IPS DF 19.7 (cell line): ENCODE data around the gene OR8H1.

ENCODE experiments used
- DNase-seq: peaks from one replicate; pipeline ENCODE4 v3.0.0-alpha.2; 2013; ENCODE audit warnings: low read depth, low spot score

OR8H1 gene, protein sequence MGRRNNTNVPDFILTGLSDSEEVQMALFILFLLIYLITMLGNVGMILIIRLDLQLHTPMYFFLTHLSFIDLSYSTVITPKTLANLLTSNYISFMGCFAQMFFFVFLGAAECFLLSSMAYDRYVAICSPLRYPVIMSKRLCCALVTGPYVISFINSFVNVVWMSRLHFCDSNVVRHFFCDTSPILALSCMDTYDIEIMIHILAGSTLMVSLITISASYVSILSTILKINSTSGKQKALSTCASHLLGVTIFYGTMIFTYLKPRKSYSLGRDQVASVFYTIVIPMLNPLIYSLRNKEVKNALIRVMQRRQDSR

DNA sequence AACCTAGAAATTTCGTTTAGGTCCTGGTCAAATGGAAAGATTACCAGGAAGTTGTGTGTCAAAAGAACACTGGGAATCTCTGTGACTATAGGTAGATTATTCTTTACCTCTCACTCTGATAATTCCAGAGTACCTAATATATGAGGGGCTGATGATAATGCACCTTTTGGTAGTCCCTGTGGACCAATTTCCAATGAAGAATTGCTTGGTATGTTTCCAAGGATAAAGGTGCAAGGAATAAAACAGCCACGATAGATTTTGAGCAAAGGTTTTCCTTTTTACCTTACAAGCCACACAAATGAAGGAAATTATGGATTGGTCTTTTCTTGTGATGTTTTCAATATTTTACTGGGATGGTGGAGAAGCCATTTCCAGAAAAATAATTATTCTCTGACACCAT lies at the start of gene OR8H1:
TSS of gene OR8H1 (minus strand) at position 101 of the 400 bp plus-strand sequence. CDS start 1,192 bp downstream, outside the sequence.
- no peak for DNase-seq

DNA sequence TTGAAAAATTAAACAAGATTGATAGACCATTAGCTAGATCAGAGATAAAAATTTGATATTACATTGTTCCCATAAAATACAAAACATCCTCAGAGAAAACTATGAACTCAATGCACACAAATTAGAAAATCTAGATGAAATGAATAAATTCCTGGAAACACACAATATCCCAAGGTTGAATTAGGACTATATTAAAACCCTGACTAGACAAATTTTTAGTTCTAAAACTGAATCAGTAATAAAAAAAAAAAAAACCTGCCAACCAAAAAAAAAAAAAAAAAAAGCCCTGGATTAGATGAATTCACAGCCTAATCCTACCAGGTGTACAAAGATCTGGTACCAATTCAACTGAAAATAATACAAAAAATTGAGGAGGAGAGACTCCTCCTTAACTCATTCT lies 48.2 kb upstream of the OR8H1 start:
- DNase-seq: no peak

DNA sequence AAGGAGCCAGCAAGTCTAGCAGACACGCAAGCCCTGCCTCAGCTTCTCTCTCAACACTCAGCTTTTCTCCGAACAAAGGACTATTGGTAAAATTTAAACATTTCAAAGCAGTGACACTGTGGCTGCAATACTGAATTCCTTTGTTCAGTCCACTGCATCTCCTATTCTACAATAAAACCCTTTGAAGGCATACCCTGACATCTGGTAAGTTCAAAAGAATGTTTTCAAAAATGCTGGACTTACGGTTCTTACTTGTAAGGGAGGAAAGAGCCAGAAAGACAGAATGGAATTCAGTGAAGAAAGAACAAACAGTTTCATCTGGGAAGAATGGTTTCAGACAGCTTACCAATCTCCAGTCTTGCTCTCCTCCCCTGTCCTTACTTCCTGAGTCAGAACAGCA lies 41.1 kb upstream of the OR8H1 start:
- DNase-seq: no peak

DNA sequence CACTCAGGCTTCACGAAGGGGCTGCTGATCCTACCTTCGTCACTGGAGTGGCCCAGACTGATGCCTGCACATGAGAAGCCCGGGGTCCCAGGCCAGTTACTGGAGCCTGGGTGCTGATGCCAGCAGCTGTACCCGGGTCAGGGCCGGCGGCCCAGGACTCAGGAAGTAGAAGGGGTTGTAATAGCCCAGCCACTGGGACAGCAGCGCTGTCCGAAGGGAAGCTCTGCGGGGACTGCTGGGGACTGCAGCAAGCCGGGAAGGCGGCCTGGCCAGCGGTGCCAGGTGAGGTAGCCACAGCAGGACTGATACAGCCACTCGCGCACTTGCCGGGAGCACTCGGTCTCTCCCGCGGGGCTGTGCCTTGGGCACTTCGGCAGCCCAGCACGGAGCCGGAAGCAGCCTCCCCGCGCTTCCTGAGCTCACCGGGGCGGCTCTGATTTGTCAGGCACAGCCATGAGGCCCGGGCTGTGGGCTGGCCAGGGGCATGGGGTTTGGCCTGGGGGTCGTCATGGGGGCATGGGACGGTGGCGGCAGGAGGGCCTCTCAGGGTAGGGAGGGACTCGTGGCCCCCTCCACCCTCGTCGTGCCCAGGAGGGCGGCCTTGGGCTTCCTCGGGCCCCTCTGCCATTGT lies 39.9 kb upstream of the OR8H1 start:
- DNase-seq: no peak

DNA sequence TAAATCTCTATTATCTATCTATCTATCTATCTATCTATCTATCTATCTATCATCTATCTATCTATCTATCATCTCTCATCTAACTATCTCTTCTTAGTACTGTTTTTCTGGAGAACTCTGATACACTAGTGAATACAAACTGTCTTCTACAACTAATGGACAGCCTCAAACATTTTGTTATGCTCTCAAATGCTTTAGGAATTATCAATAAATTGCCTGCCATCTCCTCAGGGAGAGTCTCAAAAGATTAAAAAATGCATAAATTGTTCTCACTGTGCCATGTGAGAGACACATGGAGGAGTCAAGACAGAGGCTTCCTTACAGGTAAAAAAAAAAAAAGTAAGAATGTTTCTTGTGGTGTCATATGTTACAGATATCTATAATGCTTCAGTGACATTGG lies 22.8 kb upstream of the OR8H1 start, which contains the start of gene OR8K3:
TSS of gene OR8K3 (plus strand) at position 301 of the 400 bp plus-strand sequence. CDS start 3,163 bp downstream, outside the sequence.
- DNase-seq: no peak

DNA sequence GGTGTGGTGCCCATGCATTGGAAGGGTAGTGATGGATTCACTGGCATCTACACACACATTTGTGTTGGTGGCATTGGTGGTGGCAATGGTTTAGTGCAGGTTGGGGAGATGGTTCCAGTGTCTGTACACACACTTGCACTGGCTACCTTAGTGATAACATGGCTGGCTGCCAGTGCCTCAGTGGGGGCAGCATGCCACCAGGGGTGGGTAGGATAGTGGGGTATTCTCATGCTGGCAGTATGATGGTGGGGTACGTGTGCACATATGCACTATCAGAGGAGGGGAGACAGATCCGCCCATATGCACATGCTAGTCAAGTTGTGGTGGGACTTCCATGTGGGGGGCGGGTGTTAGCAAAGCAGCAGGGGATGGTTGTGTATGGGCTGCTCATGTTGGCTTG lies 15.8 kb upstream of the OR8H1 start:
- no peak for DNase-seq

DNA sequence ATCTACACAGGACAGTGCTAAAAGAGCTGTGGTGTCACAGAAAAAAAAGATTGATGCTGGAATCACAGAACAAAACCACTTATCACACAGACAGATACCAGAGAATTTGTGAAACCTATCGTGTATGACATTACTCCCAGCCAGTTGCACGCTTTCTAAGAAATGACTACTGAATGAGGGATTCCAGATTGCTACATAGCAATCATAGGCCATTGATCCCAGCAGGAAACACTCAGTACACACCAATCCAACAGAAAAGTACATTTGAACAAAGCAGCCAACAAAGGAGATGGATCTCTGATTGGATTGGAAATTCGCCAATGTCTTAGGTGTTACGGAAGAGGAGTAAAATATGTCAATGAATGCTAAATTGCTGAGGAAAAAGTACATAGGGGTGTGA lies 4.8 kb upstream of the OR8H1 start:
- no peak for DNase-seq

DNA sequence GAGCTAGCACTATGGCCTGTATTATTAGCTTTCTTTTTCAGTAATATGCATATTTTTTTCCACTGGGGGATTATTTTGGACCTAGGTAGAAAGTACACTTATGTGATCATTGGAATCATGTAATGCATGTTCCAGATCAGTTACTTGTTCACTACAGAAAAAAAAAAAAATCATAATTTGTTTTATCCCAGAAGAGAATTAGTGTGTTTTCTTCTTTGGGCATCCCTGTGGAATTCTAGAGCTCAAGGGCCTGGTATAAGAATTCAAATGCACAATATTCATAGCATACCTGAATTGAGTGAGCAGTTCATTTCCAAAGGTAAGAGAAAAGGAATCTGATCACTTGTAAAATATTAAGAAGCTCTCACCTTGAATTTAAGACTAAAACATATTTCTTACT lies 18.2 kb downstream of the OR8H1 start, which contains the start of gene OR5T1:
TSS of gene OR5T1 (plus strand) at position 301 of the 400 bp plus-strand sequence. CDS start 1,485 bp downstream, outside the sequence.
- DNase-seq: no peak

DNA sequence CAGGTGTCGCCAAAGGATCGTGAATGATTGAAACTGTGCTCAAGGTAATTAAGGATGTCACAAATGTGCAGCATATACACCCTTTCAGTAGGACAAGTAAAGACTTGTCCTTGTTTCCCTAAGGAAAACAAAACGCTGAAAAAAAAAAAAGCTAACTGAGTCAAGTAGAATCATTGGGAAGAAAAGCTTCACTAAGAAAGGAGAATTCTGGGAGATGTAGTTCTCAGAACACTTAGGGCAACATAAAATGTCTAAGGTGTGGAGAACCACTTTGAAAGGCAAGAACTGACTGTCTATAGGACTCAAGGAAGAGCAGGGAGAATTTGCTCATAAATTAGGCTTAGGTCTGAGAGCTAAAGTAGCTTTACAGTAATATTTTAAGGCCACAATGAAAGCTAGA lies 21.0 kb downstream of the OR8H1 start:
- DNase-seq: no peak

DNA sequence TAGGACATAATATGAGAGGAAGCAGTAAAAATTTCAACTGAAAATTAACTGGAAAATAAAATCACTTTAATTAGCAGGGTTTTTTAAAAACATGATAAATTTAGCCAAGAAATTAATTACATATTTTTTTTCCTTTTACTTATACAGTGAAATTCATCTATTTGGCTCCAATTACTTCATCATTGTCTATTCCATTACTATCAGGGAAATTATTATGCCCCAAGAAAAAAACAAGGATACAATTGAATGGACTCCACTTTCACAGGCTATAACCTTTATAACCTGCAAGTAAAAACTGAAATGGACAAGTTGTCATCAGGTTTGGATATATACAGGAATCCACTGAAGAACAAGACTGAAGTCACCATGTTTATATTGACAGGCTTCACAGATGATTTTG lies 40.1 kb downstream of the OR8H1 start, which contains the start of gene OR5T3:
TSS of gene OR5T3 (plus strand) at position 301 of the 400 bp plus-strand sequence. CDS start at position 301, 0 bp downstream.
- DNase-seq: no peak
